HUDEP-2 (cell line): ENCODE results near the gene ADH7.
"Not testable (repeated sequence)": the region's sequence is repeated elsewhere in the genome, so short reads cannot be mapped to it uniquely, and the experiment has no call there.

ENCODE experiments used
- DNase-seq, 76 experiments: peaks; one replicate each; lab custom pipeline; 2025; ENCODE audit not compliant: unreplicated experiment in 76 of 76; lab: John Stamatoyannopoulos, UW

The ADH7 gene

GRCh38 chr4:99417125-99417524 is 18.0 kb downstream of the ADH7 start:
- DNase-seq, result no peak

- DNase-seq, result not testable (repeated sequence)
Measured at GRCh38 chr4:99415762-99416161, 19.4 kb downstream of the ADH7 start.

GRCh38 chr4:99414902-99415301 is 20.2 kb downstream of the ADH7 start:
- not testable (repeated sequence) for DNase-seq

GRCh38 chr4:99414401-99414800 is 20.7 kb downstream of the ADH7 start:
- no peak for DNase-seq

- DNase-seq, result no peak
Measured at GRCh38 chr4:99413140-99413539, 22.0 kb downstream of the ADH7 start.

GRCh38 chr4:99411041-99411440 is 24.1 kb downstream of the ADH7 start:
- no peak for DNase-seq

- no peak for DNase-seq
Measured at GRCh38 chr4:99410075-99410474, 25.1 kb downstream of the ADH7 start.

GRCh38 chr4:99408346-99408745 is 26.8 kb downstream of the ADH7 start:
- no peak for DNase-seq

GRCh38 chr4:99405433-99406115 is 29.6 kb downstream of the ADH7 start:
- peak in 43 of 76 experiments; percentile 0 to 59 (median 11) for DNase-seq

GRCh38 chr4:99404595-99405287 is 30.4 kb downstream of the ADH7 start:
- no peak for DNase-seq

- no peak for DNase-seq
Measured at GRCh38 chr4:99403380-99404184, 31.6 kb downstream of the ADH7 start.

- DNase-seq, result no peak
Measured at GRCh38 chr4:99402765-99403164, 32.4 kb downstream of the ADH7 start.

- DNase-seq, result no peak
Measured at GRCh38 chr4:99400831-99401230, 34.3 kb downstream of the ADH7 start.

- DNase-seq, result no peak
Measured at GRCh38 chr4:99399017-99399416, 36.1 kb downstream of the ADH7 start.

- DNase-seq, result no peak
Measured at GRCh38 chr4:99395595-99396364, 39.4 kb downstream of the ADH7 start.

- DNase-seq, result no peak
Measured at GRCh38 chr4:99394896-99395295, 40.2 kb downstream of the ADH7 start.

- no peak for DNase-seq
Measured at GRCh38 chr4:99390055-99390454, 45.1 kb downstream of the ADH7 start.

- DNase-seq, result no peak
Measured at GRCh38 chr4:99389606-99390005, 45.5 kb downstream of the ADH7 start.

GRCh38 chr4:99383833-99384392 is 51.2 kb downstream of the ADH7 start:
- no peak for DNase-seq

GRCh38 chr4:99383399-99383798 is 51.7 kb downstream of the ADH7 start:
- no peak for DNase-seq
